Liver (tissue), 9 donors: Measurements from ENCODE around the gene HEYL. TPM values are rescaled to one million over a fixed set of nuclear protein-coding genes. Genes with fewer than 3 reads are reported as not detected.
A peak's percentile ranks its signal among the peaks of the same experiment; 100 is the strongest.

Source experiments
- DNase-seq: peaks from one replicate; pipeline ENCODE4 v3.0.0-alpha.2; 2017; ENCODE audit warnings: low spot score
- H3K27ac ChIP-seq, 2 donors: one replicate each; pipeline ENCODE4 v1.7.0; 2013; ENCODE audit warnings: inconsistent platforms in 2 of 2, low read length in 2 of 2, control low read depth in 1 of 2, low read depth in 1 of 2, mild to moderate bottlenecking in 1 of 2
- H3K27me3 ChIP-seq, 4 donors: one replicate each; pipeline versions ENCODE4 v1.6.1 to v1.7.0; 2013; ENCODE audit warnings: low read length in 3 of 4, inconsistent platforms in 1 of 4, mild to moderate bottlenecking in 1 of 4, moderate library complexity in 1 of 4; ENCODE audit not compliant: control insufficient read depth in 4 of 4, insufficient read depth in 4 of 4
- H3K36me3 ChIP-seq, 4 donors: one replicate each; pipeline versions ENCODE4 v1.6.1 to v1.7.0; 2013; ENCODE audit warnings: low read length in 3 of 4, mild to moderate bottlenecking in 3 of 4, low read depth in 1 of 4, moderate library complexity in 1 of 4; ENCODE audit not compliant: control insufficient read depth in 4 of 4, insufficient read depth in 3 of 4
- H3K4me1 ChIP-seq, 4 donors: one replicate each; pipeline versions ENCODE4 v1.6.1 to v1.7.0; 2013; ENCODE audit warnings: low read length in 3 of 4, mild to moderate bottlenecking in 3 of 4, moderate library complexity in 1 of 4; ENCODE audit not compliant: control insufficient read depth in 4 of 4, insufficient read depth in 4 of 4
- H3K4me3 ChIP-seq, 3 donors: one replicate each; pipeline versions ENCODE4 v1.6.1 to v1.7.0; 2013; ENCODE audit warnings: low read length in 3 of 3, control low read depth in 1 of 3, low read depth in 1 of 3, mild to moderate bottlenecking in 1 of 3
- H3K9ac ChIP-seq, 2 donors: one replicate each; pipeline ENCODE4 v1.7.0; 2013; ENCODE audit warnings: low read length in 2 of 2, mild to moderate bottlenecking in 2 of 2, moderate library complexity in 2 of 2, control low read depth in 1 of 2, low read depth in 1 of 2
- H3K9me3 ChIP-seq, 4 donors: one replicate each; pipeline versions ENCODE4 v1.6.1 to v1.7.0; 2013; ENCODE audit warnings: low read length in 3 of 4; ENCODE audit not compliant: control insufficient read depth in 4 of 4
- ATF3 ChIP-seq: IDR thresholded peaks from 2 replicates; pipeline ENCODE4 v1.6.1; 2016; ENCODE audit warnings: antibody characterized with exemption
- CTCF ChIP-seq: fragments of 150-350 bp; IDR thresholded peaks from 2 replicates; pipeline ENCODE4 v1.5.1; 2017; ENCODE audit warnings: improper control_type of control experiment, low read depth, low read length; ENCODE audit not compliant: missing input control
- EGR1 ChIP-seq, 2 donors: IDR thresholded peaks; 2 replicates each; pipeline ENCODE4 v1.6.1; 2016 to 2018; ENCODE audit warnings: antibody characterized with exemption in 2 of 2, low read depth in 2 of 2
- FOXA1 ChIP-seq: IDR thresholded peaks from 2 replicates; pipeline ENCODE4 v1.6.1; 2016; ENCODE audit warnings: antibody characterized with exemption
- FOXA2 ChIP-seq: IDR thresholded peaks from 2 replicates; pipeline ENCODE4 v1.6.1; 2016; ENCODE audit warnings: antibody characterized with exemption
- GABPA ChIP-seq, 2 donors: IDR thresholded peaks in 1 of 2; conservative IDR thresholded peaks in 1 of 2; 2 replicates each; pipeline ENCODE4 v1.6.1; 2016; ENCODE audit warnings: antibody characterized with exemption in 2 of 2, mild to moderate bottlenecking in 1 of 2, moderate library complexity in 1 of 2
- HNF4A ChIP-seq, 2 donors: conservative IDR thresholded peaks; 2 replicates each; pipeline ENCODE4 v1.6.1; 2016; ENCODE audit warnings: antibody characterized with exemption in 2 of 2, mild to moderate bottlenecking in 2 of 2
- HNF4G ChIP-seq: IDR thresholded peaks from 2 replicates; pipeline ENCODE4 v1.6.1; 2016; ENCODE audit warnings: antibody characterized with exemption
- JUND ChIP-seq, 2 donors: IDR thresholded peaks; 2 replicates each; pipeline ENCODE4 v1.6.1; 2016; ENCODE audit warnings: antibody characterized with exemption in 2 of 2
- MAX ChIP-seq: IDR thresholded peaks from 2 replicates; pipeline ENCODE4 v1.6.1; 2016; ENCODE audit warnings: antibody characterized with exemption
- NR2F2 ChIP-seq: IDR thresholded peaks from 2 replicates; pipeline ENCODE4 v1.6.1; 2016; ENCODE audit warnings: antibody characterized with exemption
- RAD21 ChIP-seq, 2 donors: IDR thresholded peaks; 2 replicates each; pipeline ENCODE4 v1.6.1; 2016; ENCODE audit warnings: antibody characterized with exemption in 2 of 2, mild to moderate bottlenecking in 2 of 2
- REST ChIP-seq: IDR thresholded peaks from 2 replicates; pipeline ENCODE4 v1.6.1; 2016; ENCODE audit warnings: antibody characterized with exemption, mild to moderate bottlenecking
- SP1 ChIP-seq: IDR thresholded peaks from 2 replicates; pipeline ENCODE4 v1.6.1; 2018; ENCODE audit warnings: antibody characterized with exemption, mild to moderate bottlenecking
- TAF1 ChIP-seq: conservative IDR thresholded peaks from 2 replicates; pipeline ENCODE4 v1.6.1; 2016; ENCODE audit warnings: antibody characterized with exemption, mild to moderate bottlenecking
- YY1 ChIP-seq: IDR thresholded peaks from 2 replicates; pipeline ENCODE4 v1.6.1; 2016; ENCODE audit warnings: antibody characterized with exemption, mild to moderate bottlenecking
- ZBTB33 ChIP-seq: IDR thresholded peaks from 2 replicates; pipeline ENCODE4 v1.6.1; 2016; ENCODE audit warnings: antibody characterized with exemption
- WGBS: extraction: QIAGEN DNeasy Blood & Tissue Kit; methylation state at CpG from one replicate; pipeline ENCODE4 v1.1.7; 2013; 5-methylcytosine and 5-hydroxymethylcytosine counted together
- polyA plus RNA-seq, 2 donors: library from polyadenylated mRNA; stranded (reverse) in 1 of 2; unstranded in 1 of 2; fragments of 200-250 nt in 1 of 2; fragments of >200 nt in 1 of 2; fragmentation: Nextera tagmentation in 1 of 2; extraction: Ambion mirVana in 1 of 2; gene quantifications; one replicate each; pipeline versions ENCODE4 v1.2.1 to v1.2.3, GENCODE V29; 2013 to 2015
- total RNA-seq, 2 donors: library from RNA; depleted of rRNA; stranded (reverse); fragments of >200 nt; gene quantifications; one replicate each; pipeline ENCODE4 v1.2.3, GENCODE V29; 2014
- donor health status: healthy.
- donor health status: healthy.
- donor health status: healthy.
- donor health status: healthy.
- donor health status: healthy.

Gene HEYL
- total and polyA plus RNA-seq, 4 donors = 0.61 to 1.7 (median 1.2) TPM

- TF ChIP-seq ZBTB33 (no peak), FOXA2 (no peak), TAF1 (no peak), FOXA1 (no peak), HNF4G (no peak)
Measured at GRCh38 chr1:39647247-39647646, 7.8 kb upstream of the HEYL start (continued).

- TF ChIP-seq NR2F2 = peak; percentile 86
- no peak for TF ChIP-seq FOXA2
- peak; percentile 20 for TF ChIP-seq SP1
- Histone ChIP-seq H3K4me3 (no peak overlapping the region), H3K27ac (peak overlapping the region; percentile 38 to 46), H3K9me3 (no peaks in the 10 kb centered on the region), H3K27me3 (no peaks in the 10 kb centered on the region), H3K4me1 (no peaks in the 10 kb centered on the region), H3K36me3 (no peaks in the 10 kb centered on the region), H3K9ac (no peak overlapping the region)
- 73% methylated on average over 12 of the region's 12 CpGs for WGBS
- DNase-seq = no peak
Measured at GRCh38 chr1:39646232-39647081, 7.0 kb upstream of the HEYL start.

- no peaks in the 10 kb centered on the region for H3K27me3 ChIP-seq
- no peak for DNase-seq
- H3K9me3 ChIP-seq = no peaks in the 10 kb centered on the region
- H3K9ac ChIP-seq = no peak overlapping the region
- H3K36me3 ChIP-seq = no peaks in the 10 kb centered on the region
- WGBS = 71% methylated on average over 3 of the region's 3 CpGs
- no peak overlapping the region for H3K4me3 ChIP-seq
- TF ChIP-seq NR2F2 (no peak), ZBTB33 (no peak), FOXA2 (no peak), JUND (IDR thresholded peaks at IDR 0.05) (no peak), YY1 (no peak), GABPA (IDR thresholded peaks at IDR 0.05 in 1 of 2, conservative IDR thresholded peaks at IDR 0.05 in 1 of 2) (no peak), HNF4A (conservative IDR thresholded peaks at IDR 0.05) (no peak), TAF1 (no peak), RAD21 (IDR thresholded peaks at IDR 0.05) (no peak), EGR1 (IDR thresholded peaks at IDR 0.05; ENCODE audit: low read depth in 2 of 2) (no peak), HNF4G (no peak), ATF3 (no peak), FOXA1 (no peak), REST (no peak), CTCF (no peak), MAX (no peak), SP1 (no peak)
- no peak overlapping the region for H3K27ac ChIP-seq
- H3K4me1 ChIP-seq = no peaks in the 10 kb centered on the region
Measured at GRCh38 chr1:39645411-39646043, 6.1 kb upstream of the HEYL start.
